ENCODE data around the gene NEGR1. TPM values are rescaled to one million over a fixed set of nuclear protein-coding genes. Genes with fewer than 3 reads are reported as not detected.

NEGR1 gene
- total RNA-seq, 1 donor: 20.7 TPM

- H3K4me3 ChIP-seq (ENCODE audit: low read depth, low read length): no peak overlapping the region
- no peak for DNase-seq (ENCODE audit: low read depth)
- TF ChIP-seq CTCF (IDR thresholded peaks at IDR 0.05; ENCODE audit: insufficient read depth, low read length): no peak
Observed at GRCh38 chr1:71350330-71350729, 932.0 kb downstream of the NEGR1 start.

Small RNA genes lying within 50 kb of the gene (small RNA-seq; reads per million reads assigned to genes)
- not detected for gene AL358453.1
- gene AL359821.1: not detected

All from fibroblast of the aortic adventitia (primary cell).